Left ventricle myocardium superior (tissue), 1 donor: Measurements from ENCODE around the gene FBXO48. TPM values are rescaled to one million over a fixed set of nuclear protein-coding genes. Genes with fewer than 3 reads are reported as not detected.

Source experiments
- ATAC-seq: fragments of 200-7000 bp; cut with Tn5 transposase; one replicate; pipeline ENCODE4 v1.9.1; 2020; ENCODE audit warnings: mild to moderate bottlenecking, moderate library complexity
- DNase-seq: peaks from one replicate; pipeline ENCODE4 v3.0.0-alpha.2; 2020
- intact Hi-C: fragments of 100-400 bp; cut with micrococcal nuclease; formaldehyde crosslinking; loops from one replicate; pipeline ENCODE4 v1.11.0; 2022
- total RNA-seq: library from RNA; stranded (reverse); fragmentation: NEBNext Ultra II Directional; extraction: Animal tissue kit (Norgen Biotek cat#: 25700); gene quantifications from one replicate; pipeline ENCODE4 v1.2.1, GENCODE V29; 2021
- donor health status: DM: no; HTN: yes; CAD: no; lungs with severe emphysema.

FBXO48 gene
- total RNA-seq, 1 donor from 2014 or later, result 0.92 TPM

DNA sequence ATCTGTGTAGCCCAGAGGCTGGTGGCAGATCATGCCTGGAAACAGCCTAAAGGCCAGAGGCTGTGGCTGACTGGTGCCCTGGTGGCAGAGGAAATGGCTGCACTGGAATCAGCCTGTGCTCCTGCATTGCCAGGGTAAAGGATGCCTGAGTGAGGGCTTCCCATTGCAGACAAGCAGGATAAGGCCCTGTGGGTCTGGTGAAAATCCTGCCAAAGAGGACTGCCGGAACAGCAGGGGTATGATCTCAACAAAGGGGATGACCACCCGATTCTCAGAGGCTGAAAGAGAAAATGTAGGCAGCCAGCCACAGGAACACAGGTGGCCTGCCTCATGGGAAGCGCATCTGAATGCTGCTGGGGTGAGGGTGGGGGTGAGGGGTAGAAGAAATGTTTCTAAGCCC lies 48.2 kb downstream of the FBXO48 start:
- no peak for ATAC-seq
- no peak for DNase-seq
- intact Hi-C loops, result no loop called here

DNA sequence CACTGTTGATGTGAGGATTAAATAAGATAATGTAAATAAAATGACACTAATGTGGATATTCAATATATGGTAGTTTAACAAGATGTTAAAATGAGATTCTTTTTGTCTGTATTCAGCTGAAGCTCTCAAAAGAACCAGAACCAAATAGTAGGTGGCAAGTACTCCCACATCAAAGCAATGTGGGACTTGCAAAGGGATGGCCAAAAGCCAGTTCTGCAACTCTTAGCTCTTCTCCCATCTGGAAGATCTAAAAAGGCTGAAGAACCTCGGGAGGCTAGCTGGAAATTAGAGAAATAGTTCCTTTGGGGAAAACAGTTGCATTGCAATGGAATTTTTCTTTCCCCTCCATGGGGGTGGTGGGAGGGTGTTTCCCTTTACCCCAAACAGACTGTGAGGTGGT lies 48.7 kb downstream of the FBXO48 start:
- no peak for ATAC-seq
- intact Hi-C loops, result no loop called here
- no peak for DNase-seq

DNA sequence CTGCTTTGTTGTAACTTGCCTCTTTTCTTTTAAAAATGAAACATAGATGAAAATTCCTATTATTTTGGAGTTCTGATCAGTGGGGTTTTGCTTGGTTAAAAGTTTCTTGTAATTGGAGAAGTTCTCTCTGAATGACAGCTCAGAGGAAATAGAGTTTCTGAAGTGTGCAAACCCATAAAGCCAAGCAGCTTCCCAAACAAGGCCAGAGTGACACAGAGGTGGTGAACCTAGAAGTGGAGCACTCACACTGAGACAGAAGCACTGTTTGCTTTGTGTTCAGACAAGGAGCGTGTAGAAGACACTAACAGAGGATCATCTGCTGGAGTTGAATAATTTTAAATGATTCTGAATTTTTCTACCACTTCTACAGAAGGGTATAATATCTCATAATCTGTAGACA lies 49.2 kb downstream of the FBXO48 start:
- DNase-seq, result no peak
- intact Hi-C loops, result no loop called here
- ATAC-seq, result no peak

GRCh38 chr2:68416081-68416675 lies 50.9 kb downstream of the FBXO48 start:
- intact Hi-C loops, result no loop called here
- no peak for DNase-seq
- ATAC-seq, result peak; percentile 53

DNA sequence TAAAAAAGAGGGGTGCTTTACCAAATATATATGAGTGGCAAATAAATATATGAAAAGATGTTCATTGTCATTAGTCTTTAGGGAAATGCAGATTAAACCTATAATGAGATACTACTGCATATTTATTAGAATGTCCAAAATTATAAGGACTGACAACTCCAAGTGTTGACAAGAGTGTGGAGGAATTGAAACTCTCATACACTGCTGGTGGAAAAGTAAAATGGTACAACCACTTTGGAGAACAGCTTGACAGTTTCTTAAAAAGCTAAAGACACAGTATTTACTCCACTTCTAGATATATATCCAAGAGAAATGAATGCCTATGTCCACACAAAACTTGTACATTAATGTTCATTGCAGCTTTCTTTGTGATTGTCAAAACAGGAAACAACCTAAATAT lies 51.6 kb downstream of the FBXO48 start:
- intact Hi-C loops, result no loop called here
- DNase-seq (no peak), ATAC-seq (no peak)

- peak; percentile 90 for ATAC-seq
- intact Hi-C loops, result no loop called here
- DNase-seq, result no peak
Observed at GRCh38 chr2:68414876-68415275, 52.2 kb downstream of the FBXO48 start.

DNA sequence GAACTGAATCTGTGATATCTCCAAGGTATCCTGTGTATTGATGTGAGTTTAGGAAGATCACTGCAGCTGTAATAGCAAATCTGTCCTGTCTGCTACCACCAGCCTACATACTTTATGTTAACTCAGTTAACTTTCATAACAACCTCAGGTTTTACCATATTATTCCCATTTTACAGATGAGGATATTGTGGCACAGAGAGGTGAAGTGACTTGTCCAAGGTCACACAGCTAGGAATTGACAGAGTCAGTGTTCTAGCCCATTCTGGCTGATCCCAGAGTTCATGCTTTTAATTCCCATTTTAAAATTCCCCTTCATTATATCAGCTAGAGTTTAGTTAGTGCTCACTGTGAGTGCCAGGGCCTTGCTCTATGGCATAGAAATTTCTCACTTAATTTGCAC lies 52.6 kb downstream of the FBXO48 start:
- DNase-seq (no peak), ATAC-seq (no peak)
- intact Hi-C loops, result no loop called here

GRCh38 chr2:68413466-68413865 lies 53.6 kb downstream of the FBXO48 start:
- DNase-seq (no peak), ATAC-seq (peak; percentile 17)
- intact Hi-C loops, result no loop called here

GRCh38 chr2:68412127-68412819 lies 54.8 kb downstream of the FBXO48 start:
- intact Hi-C loops, result no loop called here
- ATAC-seq (no peak), DNase-seq (no peak)

DNA sequence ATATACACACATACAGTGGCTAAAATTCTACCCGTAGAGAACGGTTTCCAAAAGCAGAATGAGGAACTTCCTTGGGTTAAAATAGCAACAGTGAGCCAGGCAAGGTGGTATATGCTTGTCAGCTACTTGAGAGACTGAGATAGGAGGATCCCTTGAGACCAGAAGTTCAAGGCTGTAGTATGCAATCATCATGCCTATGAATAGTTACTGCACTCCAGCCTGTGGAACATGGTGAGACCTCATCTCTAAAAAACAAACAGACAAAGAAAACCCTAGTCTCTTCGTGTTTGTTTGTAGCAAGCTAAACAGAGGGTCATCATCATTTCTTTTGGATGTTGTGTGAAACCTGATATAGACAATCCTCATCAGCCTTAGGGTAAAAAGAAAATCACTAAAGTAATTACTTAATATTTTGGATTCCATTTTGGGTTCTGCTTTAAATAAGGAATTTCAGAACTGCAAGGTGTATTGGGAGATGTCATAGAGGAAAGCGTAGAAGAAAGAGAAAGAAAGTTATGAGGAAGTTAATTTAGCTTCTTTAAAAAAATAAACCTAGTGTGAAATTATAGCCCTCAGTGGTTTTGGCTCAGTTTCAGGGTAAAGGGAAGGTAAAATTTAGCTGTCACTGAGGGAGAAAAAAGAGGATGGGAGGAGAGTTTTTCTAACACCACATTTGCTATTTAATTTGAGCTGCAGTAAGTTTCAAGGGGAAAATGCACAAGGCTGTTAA lies 55.5 kb downstream of the FBXO48 start:
- intact Hi-C loops, result no loop called here
- DNase-seq (no peak), ATAC-seq (peak; percentile 64)

Other genes starting within 250 kb of the FBXO48 start
- gene PPP3R1, start 214.8 kb downstream of the FBXO48 start, total RNA-seq, result 38.5 TPM
- 11.1 TPM for gene CNRIP1, start 147.3 kb downstream of the FBXO48 start, total RNA-seq
- gene PLEK, start 102.0 kb downstream of the FBXO48 start, total RNA-seq, result 4.1 TPM
- gene APLF, start 291 bp upstream of the FBXO48 start, total RNA-seq, result 3.9 TPM
- gene PROKR1, start 176.3 kb upstream of the FBXO48 start, total RNA-seq, result not detected